Retina (tissue), 1 donor: ENCODE data around the gene RALY.
"Not testable (repeated sequence)": the region's sequence is repeated elsewhere in the genome, so short reads cannot be mapped to it uniquely, and the experiment has no call there.

Experiments used
- DNase-seq: peaks from one replicate; pipeline ENCODE4 v3.0.0-alpha.2; 2016

Gene RALY

DNA sequence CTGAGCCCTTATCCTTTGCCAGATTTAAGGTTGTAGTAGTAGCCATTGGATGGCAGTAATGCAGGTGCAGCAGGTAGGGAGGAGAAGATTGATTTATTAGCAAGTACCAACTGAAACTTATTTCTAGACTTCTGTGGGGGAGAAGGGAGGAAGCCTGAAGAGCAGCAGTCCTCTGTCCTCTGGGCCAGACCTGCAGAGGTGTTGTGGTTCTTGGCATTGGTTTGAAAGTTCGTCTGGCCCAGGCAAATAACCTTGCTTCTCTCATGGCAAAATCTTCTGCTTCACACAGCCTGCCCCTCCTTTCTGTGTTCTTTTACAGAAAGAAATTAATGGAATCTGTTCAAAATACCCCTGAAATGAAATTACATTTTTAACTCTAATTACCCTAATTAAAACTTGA, 24.5 kb downstream of the RALY start:
- DNase-seq = no peak

DNA sequence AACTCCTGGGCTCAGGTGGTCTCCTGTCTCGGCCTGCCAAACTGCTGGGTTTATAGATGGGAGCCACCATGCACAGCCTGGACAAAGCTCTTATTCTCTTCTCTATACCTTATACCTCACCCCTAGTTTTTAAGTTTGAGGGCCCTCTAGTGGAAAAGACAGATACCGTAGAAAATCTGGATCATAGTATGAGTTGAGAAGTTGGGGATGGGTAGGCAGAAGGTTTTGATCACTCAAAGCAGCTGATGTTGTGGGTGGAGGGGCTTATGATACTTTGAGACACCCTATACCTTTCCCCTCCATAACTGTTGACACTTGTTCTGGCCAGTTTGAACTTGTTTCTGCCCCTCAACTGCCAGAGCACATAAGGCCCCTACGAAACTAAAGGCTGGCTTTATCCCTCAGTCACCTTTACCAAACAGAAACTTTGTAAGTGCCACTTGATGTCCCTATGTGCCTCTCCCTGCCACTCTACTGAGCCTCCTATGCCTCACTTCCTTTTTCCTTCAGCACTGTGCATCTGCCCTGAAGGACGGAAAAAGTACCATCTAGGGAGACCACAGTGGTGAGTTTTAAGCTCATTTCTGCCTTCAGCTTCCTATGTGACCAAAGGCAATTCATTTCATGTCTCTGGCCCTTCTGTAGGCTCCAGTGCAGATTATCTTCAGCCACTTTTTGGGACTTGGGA, 28.6 kb downstream of the RALY start:
- DNase-seq = no peak

DNA sequence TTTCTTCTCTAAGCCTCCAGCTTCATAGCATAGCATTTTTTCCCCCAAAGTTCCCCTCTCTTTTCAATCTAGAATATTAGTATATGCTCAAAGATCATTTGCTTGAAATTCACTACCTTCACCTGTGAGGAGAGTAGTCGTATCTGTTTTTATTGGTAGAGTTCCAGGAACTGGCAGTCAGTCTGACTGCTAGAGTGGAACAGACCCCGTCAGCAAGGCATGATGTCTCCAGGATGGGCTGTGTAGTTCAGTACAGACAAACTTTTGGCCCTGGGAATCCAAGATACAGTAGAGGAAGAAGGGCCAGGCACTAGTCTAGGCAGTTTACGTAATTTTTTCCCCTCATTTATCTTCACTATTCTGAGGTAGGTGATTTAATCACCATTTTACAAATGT, 29.1 kb downstream of the RALY start:
- DNase-seq = no peak

DNA sequence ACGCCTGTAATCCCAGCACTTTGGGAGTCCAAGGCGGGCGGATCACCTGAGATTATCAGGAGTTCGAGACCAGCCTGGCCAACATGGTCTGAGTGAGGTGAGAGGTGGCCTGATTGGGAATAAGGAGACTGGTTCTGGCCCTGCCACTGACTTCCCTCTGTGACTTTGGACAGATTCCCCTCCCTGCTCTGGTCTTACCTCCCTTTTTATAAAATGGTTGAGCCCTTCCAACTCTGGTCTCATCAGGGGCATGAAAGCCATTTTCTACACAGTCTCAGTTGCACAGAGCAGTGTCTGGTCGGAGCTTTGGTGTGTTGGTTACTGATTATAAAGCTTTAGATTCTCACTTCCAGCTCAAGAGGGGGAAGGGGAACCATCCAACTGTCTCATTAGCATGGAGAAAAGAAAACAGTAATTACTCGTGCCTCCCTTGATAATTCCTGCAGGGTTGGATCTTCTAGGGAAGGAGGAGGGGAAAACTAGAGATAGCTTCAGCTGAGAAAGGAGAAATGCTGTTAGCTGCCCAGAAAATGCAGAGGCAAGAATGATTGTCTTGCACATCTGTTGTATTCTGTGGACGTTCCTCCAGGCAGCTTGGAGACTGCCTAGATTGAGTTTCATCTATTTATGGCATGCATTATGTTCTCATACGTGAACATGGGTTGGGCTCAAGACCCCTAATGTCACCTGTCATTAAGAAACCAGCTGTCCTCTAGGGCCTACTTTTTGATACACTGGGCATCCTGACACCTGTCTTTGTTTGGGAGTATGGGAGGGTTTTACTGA, 30.4 kb downstream of the RALY start:
- DNase-seq = no peak

DNA sequence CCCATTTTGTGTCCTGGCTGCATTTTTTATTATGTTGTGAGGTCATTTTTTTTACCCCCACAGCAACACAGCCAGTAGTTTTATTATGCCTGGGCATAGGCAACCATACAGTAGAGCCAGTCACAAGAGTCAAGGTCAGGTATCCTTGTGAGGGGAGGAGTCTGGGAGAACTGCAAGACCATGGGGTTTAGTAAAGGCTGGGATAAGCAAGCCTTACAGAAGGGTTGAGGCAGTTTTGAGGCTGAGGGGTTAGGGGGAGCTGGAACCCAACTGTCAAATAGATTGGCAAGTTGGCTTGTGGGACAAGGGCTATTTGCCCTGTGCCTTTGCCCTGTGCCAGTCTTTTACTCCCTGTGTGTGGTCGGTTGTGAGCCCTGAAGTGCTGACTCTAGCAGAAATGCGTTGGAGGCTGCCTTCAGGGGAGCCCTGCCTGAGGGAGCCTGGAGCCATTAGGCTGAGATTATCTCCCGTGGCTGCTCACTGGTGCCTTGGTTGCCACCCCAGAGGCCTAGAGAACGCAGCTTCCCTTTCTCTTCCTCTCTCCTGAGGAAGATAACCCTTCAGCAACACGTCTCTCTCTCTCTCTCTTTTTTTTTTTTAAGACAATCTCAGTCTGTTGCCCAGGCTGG, 31.1 kb downstream of the RALY start:
- DNase-seq = peak; percentile 38

DNA sequence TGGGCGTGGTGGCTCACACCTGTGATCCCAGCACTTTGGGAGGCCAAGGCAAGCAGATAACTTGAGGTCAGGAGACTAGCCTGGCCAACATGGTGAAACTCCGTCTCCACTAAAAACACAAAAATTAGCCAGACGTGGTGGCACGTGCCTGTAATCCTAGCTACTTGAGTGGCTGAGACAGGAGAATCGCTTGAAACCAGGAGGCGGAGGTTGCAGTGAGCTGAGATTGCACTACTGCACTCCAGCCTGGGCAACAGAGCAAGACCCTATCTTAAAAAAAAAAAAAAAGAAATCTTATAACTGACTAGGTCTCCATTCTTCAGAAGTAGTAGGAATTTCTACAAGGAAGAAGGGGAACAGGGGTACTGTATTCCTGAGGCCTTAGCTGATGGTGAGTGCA, 34.3 kb downstream of the RALY start:
- not testable (repeated sequence) for DNase-seq

DNA sequence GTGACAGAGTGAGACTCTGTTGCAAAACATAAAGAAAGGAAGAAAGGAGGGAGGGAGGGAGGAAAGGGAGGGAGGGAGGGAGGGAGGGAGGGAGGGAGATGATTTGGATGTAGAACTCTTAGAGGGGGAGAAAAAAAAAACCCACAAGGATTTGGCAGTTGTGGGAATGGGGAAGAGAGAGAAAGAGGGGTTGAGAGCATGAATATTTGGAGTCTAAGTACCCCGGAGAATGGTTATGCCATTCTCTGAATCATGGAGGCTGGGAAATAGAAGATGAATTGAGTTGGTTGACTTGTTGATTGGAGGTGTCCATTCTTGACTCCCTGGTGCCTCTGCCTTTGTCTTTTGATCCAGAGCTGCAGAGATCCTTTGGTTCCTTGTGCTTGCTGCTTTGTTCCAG, 35.7 kb downstream of the RALY start:
- DNase-seq = no peak

DNA sequence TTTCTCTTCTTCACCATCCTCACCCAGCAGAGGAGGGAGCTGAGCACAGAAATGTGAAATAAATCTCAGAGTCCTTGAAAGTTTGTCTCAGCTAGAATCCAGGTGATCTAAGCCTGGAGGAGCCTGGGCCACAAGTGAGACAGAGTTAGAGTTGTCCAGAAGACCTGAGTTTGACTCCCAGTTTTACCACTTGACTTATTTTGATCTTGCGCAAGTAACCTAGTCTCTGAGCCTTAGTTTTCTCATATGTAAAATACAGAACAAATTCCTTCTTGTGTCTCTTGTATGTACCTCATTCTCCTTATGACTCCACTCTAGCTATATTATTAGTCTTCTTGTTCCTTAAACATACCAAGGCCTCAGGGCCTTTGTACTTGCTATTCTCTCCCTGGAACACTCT, 36.7 kb downstream of the RALY start:
- no peak for DNase-seq

DNA sequence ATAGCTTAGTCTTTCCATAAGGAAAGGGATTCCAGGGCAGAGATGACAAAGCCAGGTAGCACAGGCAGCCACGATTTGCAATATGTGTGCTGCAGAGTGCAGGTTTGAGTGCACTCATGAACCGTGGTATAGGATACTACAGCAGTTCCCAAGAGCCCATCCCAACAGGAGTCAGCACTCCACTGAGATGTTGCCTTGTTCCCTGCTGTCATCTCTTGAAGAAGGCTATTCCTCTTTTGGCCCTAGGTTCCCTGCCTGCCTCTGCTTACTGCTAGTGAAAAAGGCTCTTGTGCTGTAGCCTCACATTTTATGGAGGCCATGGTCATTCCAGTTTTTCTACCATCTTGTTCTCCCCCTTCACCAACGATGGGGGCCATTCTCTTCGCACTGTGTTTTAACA, 40.2 kb downstream of the RALY start:
- no peak for DNase-seq

DNA sequence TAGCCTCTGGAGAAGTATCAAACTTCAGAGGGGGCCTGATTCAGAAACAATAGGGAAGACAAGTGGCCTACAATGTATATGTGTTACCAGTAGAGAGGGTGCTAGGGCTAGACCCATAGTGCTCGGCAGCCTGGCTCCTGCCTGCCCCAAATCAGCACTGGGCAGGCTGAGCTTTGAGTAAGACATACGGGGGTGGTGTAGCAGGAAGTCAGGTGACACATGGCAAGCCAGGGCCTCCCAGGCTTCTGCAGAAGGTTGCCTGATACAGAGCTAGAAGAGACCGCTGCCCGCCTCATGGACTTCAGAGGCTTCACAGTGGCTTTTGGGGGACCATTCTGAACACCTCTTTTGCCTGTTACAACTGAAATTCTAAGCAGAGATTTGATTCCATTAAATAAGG, 43.4 kb downstream of the RALY start:
- no peak for DNase-seq

DNA sequence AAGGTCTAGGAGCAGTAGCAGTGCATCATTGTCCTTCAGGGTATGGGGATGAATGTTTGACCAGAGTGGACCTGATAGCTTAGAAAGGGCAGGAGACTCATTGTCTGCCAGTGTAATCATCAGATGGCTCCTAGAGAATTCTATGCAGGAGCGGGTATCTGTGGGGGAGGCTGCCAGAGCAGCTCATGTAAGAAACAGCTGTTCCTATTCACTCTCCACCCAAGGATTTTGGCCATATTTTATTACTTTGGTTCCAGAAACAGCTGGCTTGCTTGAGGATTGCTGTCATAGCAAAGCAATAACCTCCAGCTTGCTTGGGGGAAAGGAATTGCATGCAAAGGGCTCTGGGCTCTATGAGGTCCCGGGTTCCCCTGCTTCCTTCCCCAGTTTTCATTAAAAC, 44.1 kb downstream of the RALY start:
- no peak for DNase-seq

DNA sequence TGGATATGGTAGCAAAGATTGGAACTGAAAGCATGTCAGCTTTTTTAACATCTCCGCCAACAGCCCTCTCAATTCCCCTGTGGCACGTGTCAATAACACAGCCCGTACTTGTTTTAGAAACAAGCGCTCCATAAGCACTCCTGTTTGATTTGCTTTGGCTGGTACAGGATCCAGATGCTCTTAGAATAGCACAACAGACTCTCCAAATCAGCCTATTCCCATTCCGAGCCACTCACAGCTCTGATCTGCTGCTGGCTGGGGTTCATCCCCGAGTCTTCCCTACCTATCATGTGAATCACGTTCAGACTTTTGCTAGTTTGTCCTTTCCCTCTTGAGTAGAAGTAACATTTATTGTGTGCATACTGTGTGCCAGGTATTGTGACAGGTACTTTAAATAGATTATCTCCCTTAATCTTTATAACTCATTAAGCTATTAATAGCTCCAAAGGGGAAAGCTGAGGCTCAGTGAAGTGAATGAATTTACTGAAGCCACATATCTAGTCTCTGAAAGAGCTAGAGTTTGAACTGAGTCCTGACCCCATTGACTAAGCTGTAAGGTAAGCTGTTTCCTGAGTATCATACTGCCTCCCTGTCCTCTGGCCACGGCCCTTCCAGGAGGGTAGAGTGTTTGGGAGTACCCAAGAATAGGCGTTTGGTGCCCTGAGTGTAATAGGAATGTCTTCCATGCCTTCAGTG, 46.7 kb downstream of the RALY start:
- no peak for DNase-seq

DNA sequence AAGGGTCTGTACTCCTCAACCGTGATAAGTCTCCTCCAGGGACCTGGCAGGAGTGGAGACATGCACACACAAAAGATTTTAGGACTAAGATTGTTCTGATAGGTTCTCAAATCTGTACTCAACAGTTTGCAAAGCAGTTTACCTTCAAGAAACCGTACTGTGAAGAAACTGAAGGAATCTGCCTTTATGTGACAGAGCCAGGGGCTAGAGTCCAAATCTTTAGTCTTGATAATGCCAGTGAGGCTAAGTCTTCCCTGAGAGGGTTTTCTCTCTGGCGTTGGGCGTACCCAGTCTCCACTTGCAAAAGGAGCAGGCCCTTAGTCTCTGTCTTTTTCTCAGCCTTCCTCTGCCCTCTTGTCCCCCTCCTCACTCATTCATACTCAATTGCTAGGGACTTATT, 47.5 kb downstream of the RALY start:
- no peak for DNase-seq

DNA sequence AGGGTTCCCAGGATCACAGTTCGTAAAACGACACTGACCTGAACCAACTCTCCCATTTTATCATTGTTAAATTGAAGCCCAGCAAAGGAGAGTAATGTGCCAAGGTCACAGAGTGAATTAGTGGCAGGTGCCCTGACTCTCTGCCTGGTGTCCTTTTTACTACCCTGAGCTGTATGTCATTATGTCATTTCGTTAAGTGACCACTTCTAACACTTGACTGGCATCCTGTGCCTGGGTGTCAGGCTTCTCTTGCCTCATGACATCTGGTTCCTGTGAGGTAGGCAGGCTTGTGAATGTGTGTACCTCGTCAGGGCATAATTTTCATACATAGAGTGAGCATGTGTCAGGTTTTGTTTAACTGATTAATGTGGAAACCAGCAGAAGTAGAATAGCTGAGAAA, 48.6 kb downstream of the RALY start:
- DNase-seq = no peak

DNA sequence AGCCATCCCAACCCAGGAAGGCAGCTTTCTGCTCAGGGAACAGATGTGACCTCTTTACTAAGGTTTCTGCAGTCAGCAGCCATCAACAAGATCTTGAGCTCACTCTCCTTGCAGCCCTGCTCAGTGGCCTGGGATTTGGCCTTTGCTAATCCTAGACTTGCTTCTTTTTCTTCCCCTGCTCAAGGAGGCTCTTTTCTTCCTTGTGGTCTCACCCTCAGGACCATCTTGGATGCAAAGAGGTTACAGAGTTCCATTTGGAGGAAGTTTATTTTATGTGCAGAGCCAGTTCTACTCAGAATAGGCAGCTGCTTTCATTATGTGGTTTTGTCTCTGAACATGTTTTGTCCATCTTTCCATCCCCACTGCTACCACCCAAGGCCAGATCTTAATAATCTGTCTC, 49.3 kb downstream of the RALY start:
- no peak for DNase-seq

DNA sequence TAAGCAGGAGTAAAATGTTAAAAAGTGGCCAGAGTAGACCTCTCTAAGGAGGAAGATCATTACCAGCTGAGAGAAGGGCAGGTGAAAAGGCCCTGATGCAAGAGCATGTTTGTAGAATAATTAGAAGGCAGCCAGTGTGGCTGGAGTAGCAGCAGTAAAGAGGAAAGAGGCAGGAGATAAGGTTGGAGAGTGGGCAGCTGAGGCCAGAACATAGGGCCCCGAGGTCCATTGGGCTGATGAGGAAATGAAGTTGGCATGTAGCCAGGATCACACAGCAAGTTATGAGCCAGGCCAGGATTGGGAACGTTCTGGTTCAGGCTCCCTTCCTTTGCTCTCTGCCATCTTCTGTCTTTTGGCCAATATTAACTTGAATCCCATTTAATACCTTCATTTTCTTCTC, 51.6 kb downstream of the RALY start:
- DNase-seq = no peak

DNA sequence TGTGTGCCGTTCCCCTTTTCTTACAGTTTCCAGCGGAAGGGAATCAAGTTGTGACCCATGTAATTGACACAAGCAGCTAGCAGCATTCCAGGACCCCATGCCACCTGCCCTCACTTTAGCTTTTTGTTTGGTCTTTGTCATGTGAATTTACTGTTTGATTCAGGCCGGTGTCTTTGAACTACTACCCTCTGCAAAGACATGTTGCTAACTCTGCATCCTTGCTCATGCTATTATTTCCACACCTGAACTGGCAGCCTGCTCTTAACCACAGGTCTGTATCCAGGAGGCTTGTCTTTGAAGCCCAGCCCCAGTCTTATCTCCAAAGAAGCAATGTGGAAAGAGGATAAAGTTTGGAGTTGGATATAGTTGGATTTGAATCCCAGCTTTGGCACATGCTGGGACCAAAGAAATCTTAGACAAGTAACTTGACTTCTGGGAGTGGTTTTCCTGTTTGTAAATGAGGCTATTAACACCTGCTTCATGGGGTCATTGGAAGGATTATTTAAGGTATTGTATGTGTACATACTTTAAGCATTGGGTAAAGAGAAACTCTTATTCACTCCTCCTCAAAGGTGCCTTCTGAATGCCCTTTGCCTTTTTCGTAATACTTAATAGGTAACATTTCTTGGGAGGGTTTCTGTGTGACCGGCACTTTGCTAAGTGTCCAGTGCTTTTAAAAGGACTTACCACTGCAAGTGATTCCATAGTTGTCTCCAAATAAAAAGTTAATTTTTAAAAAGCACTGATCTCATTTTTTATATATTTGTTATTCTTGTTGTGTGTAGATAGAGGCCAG, 52.4 kb downstream of the RALY start:
- no peak for DNase-seq

DNA sequence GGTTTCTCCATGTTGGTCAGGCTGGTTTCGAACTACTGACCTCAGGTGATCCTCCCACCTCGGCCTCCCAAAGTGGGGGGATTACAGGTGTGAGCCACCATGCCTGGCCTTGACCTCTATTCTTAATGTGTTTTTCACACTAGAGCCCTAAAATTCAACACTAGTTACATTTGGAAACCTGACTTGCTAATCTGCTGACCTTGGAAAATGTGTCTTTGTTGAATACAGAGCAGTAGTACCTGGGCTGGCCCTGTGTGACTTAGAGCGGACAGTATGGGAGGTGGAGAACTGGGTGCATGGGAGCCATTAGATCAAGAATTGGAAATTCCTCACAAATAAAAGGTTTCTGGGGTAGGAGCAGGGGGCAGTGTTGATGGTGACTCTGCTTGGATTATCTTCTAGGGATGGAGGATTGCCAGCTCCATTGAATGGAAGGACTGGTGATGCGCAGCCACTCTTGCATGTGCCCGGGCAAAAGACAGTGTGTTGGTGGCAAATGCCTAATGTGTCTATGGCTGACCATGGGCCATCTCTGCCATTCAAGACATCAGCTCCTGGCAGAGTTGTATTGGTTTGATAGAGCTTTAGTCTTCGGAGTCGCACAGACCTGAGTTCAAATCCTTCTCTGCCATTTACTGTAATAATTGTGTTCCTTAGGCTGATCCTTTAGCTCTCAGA, 53.4 kb downstream of the RALY start:
- DNase-seq = no peak

DNA sequence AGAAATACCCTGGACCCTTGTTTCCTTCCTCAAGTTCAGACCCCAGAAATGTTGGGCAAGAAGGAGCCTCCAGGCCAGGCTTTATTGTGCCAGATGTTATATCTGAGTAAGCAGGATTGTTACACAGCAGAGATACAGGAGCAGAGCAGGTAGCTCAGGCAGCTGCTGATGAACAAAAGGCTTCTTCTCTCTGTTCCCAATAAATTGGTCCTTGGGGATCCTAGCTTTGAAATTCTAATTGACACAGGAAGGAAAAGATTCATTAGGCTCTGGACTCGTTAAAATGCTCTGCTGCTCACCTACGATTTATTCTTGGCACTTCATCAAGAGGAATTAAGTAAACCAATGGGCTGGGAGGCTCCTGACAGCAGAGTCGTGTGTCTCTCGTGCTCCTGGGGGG, 54.2 kb downstream of the RALY start:
- no peak for DNase-seq

DNA sequence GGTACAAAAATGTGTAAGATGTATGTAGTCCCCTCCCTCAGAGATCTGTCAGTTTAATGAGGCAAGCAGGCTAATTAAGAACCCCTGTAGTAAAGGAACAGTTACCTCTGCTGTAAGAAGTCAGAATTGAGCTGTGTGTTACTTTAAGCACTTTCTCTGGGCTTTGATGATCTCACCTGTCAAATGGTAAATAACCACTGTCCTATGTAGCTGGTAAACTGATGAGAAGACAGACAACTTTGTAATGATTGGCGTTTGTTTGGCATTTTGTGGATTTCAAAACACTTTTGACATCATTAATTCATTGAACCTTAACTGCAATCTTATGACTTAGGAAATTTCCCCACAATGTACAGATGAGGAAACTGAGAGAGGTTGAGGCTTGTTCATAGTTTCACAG, 55.7 kb downstream of the RALY start:
- no peak for DNase-seq

DNA sequence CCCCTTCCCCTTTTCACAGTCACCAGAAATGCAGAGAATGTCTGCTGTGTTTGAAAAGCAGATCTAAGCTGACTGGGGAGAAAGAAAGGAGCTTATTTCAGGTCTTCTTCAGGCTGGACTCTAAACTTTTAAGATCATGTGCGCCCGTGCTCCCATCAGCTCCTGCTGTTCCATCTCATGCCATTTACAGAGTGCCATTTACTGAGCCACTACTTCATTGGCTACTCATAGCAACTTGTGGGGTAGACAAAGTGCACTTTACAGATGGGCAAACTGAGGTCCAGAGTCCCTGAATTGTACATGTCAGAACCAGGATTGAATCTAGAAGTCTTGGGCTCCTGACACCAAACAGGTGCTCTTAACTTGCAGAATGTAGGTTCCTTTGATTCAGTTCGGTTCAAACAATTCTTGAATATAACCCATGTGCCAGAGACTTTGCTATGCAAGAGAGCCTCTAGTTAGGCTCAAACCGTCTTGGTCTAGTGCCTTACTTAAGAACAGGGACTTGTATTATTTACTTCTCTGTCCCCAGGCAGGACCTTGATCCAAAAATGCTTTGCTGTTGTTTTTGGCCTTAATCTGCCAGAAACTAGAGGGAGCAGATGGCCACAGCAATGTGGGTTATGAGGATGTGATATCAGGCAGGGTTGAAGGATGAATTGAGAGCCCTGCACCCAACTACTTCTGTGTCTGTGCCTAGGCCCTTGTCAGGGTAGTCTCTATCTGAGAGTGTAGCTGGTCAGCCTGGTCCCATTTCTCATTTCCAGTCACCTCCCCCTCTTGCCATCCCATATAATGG, 56.4 kb downstream of the RALY start:
- DNase-seq = no peak
